ENCODE measurements around the gene DCAF15. TPM values are rescaled to one million over a fixed set of nuclear protein-coding genes. Genes with fewer than 3 reads are reported as not detected.

DCAF15 gene
- total RNA-seq, 4 donors from 2014 or later, result 11.2 to 39.6 (median 20.1) TPM

- no peaks in the 10 kb centered on the region for H3K36me3 ChIP-seq
- H3K4me1 ChIP-seq, result no peaks in the 10 kb centered on the region
- intact Hi-C loops (cut with DNase I; ENCODE audit: low total_unique reads), result no loop called here
- no peak for DNase-seq
- no peaks in the 10 kb centered on the region for H3K9me3 ChIP-seq
- no peak for TF ChIP-seq POLR2A (IDR thresholded peaks at IDR 0.05)
- no peak for TF ChIP-seq CTCF (IDR thresholded peaks at IDR 0.05)
- no peaks in the 10 kb centered on the region for H3K27me3 ChIP-seq
- no peak overlapping the region for H3K4me3 ChIP-seq
- no peak overlapping the region for H3K27ac ChIP-seq
Observed at GRCh38 chr19:13984875-13985741, 32.8 kb downstream of the DCAF15 start.

GRCh38 chr19:13985771-13986347, 33.5 kb downstream of the DCAF15 start:
- Histone ChIP-seq H3K9me3 (no peaks in the 10 kb centered on the region), H3K27ac (peak overlapping the region; percentile 63 to 81), H3K4me1 (no peaks in the 10 kb centered on the region), H3K36me3 (no peaks in the 10 kb centered on the region), H3K27me3 (no peaks in the 10 kb centered on the region), H3K4me3 (no peak overlapping the region)
- DNase-seq, result no peak
- TF ChIP-seq POLR2A (IDR thresholded peaks at IDR 0.05) (no peak), CTCF (IDR thresholded peaks at IDR 0.05) (no peak)
- intact Hi-C loops (cut with DNase I; ENCODE audit: low total_unique reads), result no loop called here

- DNase-seq, result peak; percentile 74 to 77
- Histone ChIP-seq H3K36me3 (no peaks in the 10 kb centered on the region), H3K4me1 (no peaks in the 10 kb centered on the region), H3K27ac (peak overlapping the region; percentile 63 to 81), H3K9me3 (no peaks in the 10 kb centered on the region), H3K4me3 (no peak overlapping the region), H3K27me3 (no peaks in the 10 kb centered on the region)
- TF ChIP-seq CTCF (IDR thresholded peaks at IDR 0.05) (no peak), POLR2A (IDR thresholded peaks at IDR 0.05) (no peak)
- intact Hi-C loops (cut with DNase I; ENCODE audit: low total_unique reads), result no loop called here
Observed at GRCh38 chr19:13986348-13986904, 34.1 kb downstream of the DCAF15 start.

GRCh38 chr19:13987101-13987890, 35.0 kb downstream of the DCAF15 start:
- intact Hi-C loops (cut with DNase I; ENCODE audit: low total_unique reads), result no loop called here
- H3K27me3 ChIP-seq, result no peaks in the 10 kb centered on the region
- no peaks in the 10 kb centered on the region for H3K4me1 ChIP-seq
- no peak for DNase-seq
- no peaks in the 10 kb centered on the region for H3K9me3 ChIP-seq
- H3K36me3 ChIP-seq, result no peaks in the 10 kb centered on the region
- peak overlapping the region; percentile 63 to 81 for H3K27ac ChIP-seq
- H3K4me3 ChIP-seq, result no peak overlapping the region
- TF ChIP-seq POLR2A (IDR thresholded peaks at IDR 0.05) (no peak), CTCF (IDR thresholded peaks at IDR 0.05) (no peak)

All from uterus (tissue), 4 donors.